Astrocyte of the cerebellum (primary cell): Measurements from ENCODE around the gene TIMP4.

Experiments
- DNase-seq: peaks from one replicate; pipeline ENCODE4 v3.0.0-alpha.2; 2011; ENCODE audit warnings: low read depth
- H3K4me3 ChIP-seq: 2 replicates; pipeline ENCODE4 v1.5.1; 2011; ENCODE audit warnings: mild to moderate bottlenecking, low read depth, low read length, moderate library complexity
- in situ Hi-C: cut with HindIII; loops from 2 replicates; pipeline ENCODE4 v1.10.0; 2017; ENCODE audit warnings: low sequenced_read_pairs
- TF ChIP-seq, protein P1 (sequence below): IDR thresholded peaks from 2 replicates; pipeline ENCODE4 v1.5.1; 2012; ENCODE audit warnings: low read length, low read depth, moderate library complexity, mild to moderate bottlenecking; ENCODE audit errors: missing control alignments

TIMP4 gene

GRCh38 chr3:12147049-12147780 is 11.5 kb downstream of the TIMP4 start:
- DNase-seq, result no peak
- in situ Hi-C loops, result loop anchor here (25.0 kb wide), 1 partner anchor 340 kb away; the partner anchor contains the start of gene TSEN2
- TF ChIP-seq, protein P1, sequence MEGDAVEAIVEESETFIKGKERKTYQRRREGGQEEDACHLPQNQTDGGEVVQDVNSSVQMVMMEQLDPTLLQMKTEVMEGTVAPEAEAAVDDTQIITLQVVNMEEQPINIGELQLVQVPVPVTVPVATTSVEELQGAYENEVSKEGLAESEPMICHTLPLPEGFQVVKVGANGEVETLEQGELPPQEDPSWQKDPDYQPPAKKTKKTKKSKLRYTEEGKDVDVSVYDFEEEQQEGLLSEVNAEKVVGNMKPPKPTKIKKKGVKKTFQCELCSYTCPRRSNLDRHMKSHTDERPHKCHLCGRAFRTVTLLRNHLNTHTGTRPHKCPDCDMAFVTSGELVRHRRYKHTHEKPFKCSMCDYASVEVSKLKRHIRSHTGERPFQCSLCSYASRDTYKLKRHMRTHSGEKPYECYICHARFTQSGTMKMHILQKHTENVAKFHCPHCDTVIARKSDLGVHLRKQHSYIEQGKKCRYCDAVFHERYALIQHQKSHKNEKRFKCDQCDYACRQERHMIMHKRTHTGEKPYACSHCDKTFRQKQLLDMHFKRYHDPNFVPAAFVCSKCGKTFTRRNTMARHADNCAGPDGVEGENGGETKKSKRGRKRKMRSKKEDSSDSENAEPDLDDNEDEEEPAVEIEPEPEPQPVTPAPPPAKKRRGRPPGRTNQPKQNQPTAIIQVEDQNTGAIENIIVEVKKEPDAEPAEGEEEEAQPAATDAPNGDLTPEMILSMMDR, result no peak
- no peak overlapping the region for H3K4me3 ChIP-seq

GRCh38 chr3:12143949-12144504 is 14.7 kb downstream of the TIMP4 start:
- DNase-seq, result no peak
- no peak overlapping the region for H3K4me3 ChIP-seq
- in situ Hi-C loops, result loop anchor here (25.0 kb wide), 1 partner anchor 343 kb away; the partner anchor contains the start of gene TSEN2
- TF ChIP-seq, protein P1, result no peak

GRCh38 chr3:12142476-12142875 is 16.2 kb downstream of the TIMP4 start:
- in situ Hi-C loops, result loop anchor here (25.0 kb wide), 1 partner anchor 345 kb away; the partner anchor contains the start of gene TSEN2
- DNase-seq, result no peak
- H3K4me3 ChIP-seq, result no peak overlapping the region
- TF ChIP-seq, protein P1, result no peak

DNA sequence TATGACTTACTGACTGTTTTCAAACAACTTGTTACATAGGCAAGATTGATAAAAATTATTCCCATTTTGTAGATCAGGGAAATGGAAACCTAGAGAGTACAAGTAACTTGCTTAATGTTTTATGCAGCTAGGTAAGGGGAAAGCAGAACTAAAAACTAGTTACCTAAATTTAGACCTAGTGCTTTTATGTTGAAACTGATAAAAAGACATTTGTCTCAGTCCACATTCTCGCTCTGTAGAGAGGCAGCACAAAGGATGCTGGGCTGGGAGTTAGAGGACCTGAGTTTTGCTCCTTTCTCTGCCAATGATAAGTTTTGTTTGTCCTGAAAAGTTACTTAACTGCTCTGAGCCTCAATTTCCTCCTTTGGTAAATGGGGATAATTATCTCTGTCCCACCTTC is 17.4 kb downstream of the TIMP4 start:
- no peak for DNase-seq
- in situ Hi-C loops, result loop anchor here (25.0 kb wide), 1 partner anchor 346 kb away; the partner anchor contains the start of gene TSEN2
- TF ChIP-seq, protein P1, result no peak
- no peak overlapping the region for H3K4me3 ChIP-seq

DNA sequence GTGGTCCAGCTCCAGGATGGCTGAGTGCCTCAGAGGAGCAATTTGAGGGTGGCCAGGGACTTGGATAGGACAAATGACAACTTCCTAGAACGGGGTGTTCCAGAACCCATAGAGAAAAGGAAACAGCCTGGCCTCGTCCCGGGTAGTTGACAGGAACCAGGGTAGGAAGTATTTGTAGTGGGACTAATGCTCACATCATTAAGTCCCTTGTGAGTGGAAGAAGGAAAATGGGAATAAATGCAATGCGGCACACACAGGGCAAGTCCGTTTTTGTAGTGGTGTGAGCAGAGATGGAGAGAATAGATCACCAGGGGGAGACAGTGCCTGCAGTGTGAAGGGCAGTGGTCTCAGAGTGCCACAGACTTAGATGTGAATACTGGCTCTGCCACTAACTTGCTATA is 19.6 kb downstream of the TIMP4 start:
- TF ChIP-seq, protein P1, result peak; percentile 80
- no peak overlapping the region for H3K4me3 ChIP-seq
- in situ Hi-C loops, result loop anchor here (25.0 kb wide), 1 partner anchor 348 kb away; the partner anchor contains the start of gene TSEN2
- peak; percentile 57 for DNase-seq

DNA sequence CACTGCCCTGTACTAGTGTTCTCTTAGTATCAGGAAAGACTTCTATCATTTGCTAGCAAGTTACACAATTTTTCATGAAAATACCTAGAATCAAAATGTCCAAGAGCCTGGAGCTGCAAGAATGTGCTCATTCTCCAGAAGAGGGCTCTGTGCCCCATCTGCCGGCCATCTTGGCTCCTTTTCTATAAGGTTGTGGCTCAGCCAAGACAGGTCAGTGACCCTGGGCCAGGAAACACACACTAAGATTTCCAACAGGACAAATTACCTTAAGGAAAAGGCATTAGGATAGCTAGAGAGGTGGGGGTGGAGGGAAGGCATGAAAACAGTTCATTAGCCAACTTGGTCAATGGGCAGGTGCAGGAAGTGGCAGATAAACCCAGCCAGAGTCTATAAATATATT is 20.7 kb downstream of the TIMP4 start:
- TF ChIP-seq, protein P1, result peak; percentile 58
- in situ Hi-C loops, result loop anchor here (25.0 kb wide), 1 partner anchor 349 kb away; the partner anchor contains the start of gene TSEN2
- DNase-seq, result no peak
- H3K4me3 ChIP-seq, result no peak overlapping the region
